GM12878 (cell line): Measurements from ENCODE around the gene YKT6. TPM values are rescaled to one million over a fixed set of nuclear protein-coding genes. Genes with fewer than 3 reads are reported as not detected.

Experiments
- ATAC-seq: fragments of 200-7000 bp; cut with Tn5 transposase; 3 replicates; pipeline ENCODE4 v1.9.1; 2020; ENCODE audit warnings: mild to moderate bottlenecking, moderate library complexity
- BruUV-seq: library from RNA; stranded (reverse); fragments of 400-500 nt; replicated peaks from 2 replicates; lab custom pipeline; 2021; lab: Mats Ljungman, UMichigan
- CTCF ChIA-PET: fragments of 300-600 bp; sonication (Branson Sonifier 250); formaldehyde crosslinking; extraction: SDS; loops from one replicate; lab custom pipeline; 2021; ENCODE audit warnings: inconsistent platforms; lab: Yijun Ruan, JAX
- POLR2A ChIA-PET: fragments of 350-600 bp; formaldehyde crosslinking; extraction: SDS; loops from one replicate; lab custom pipeline; 2021; ENCODE audit warnings: inconsistent platforms; lab: Charles Lee
- RAD21 ChIA-PET: fragments of 300-600 bp; sonication (Branson Sonifier 250); formaldehyde crosslinking; loops from one replicate; lab custom pipeline; 2023; ENCODE audit warnings: antibody characterized with exemption; ENCODE audit not compliant: unreplicated experiment; lab: Charles Lee
- SMC1A ChIA-PET: fragments of 300-600 bp; sonication (Branson Sonifier 250); formaldehyde crosslinking; loops from one replicate; lab custom pipeline; 2023; ENCODE audit not compliant: unreplicated experiment, uncharacterized antibody; lab: Charles Lee
- DNase-seq: peaks from one replicate; pipeline ENCODE4 v3.0.0-alpha.2; 2011; ENCODE audit warnings: low read depth, low spot score
- FAIRE-seq: peaks from 3 replicates; lab custom pipeline; 2011; peaks lifted over from hg19 to GRCh38; lab: Jason Lieb, UNC
- H2AFZ ChIP-seq: 2 replicates; pipeline ENCODE4 v1.6.0; 2011; ENCODE audit warnings: low read depth, low read length, control low read depth; ENCODE audit not compliant: control insufficient read depth
- H3K27ac ChIP-seq: 2 replicates; pipeline ENCODE4 v1.5.1; 2011; ENCODE audit warnings: control low read depth; ENCODE audit not compliant: control insufficient read depth, insufficient read depth
- H3K27me3 ChIP-seq, 2 experiments: replicated peaks in 1 of 2; 2 replicates each; pipeline versions ENCODE4 v1.6.0 to v1.6.1; 2011; ENCODE audit warnings: low read length in 1 of 2; ENCODE audit not compliant: control insufficient read depth in 2 of 2, insufficient read depth in 2 of 2
- H3K36me3 ChIP-seq, 2 experiments: 2 replicates each; pipeline ENCODE4 v1.5.1; 2011; ENCODE audit warnings: low read length in 1 of 2; ENCODE audit not compliant: control insufficient read depth in 2 of 2, insufficient read depth in 2 of 2
- H3K4me1 ChIP-seq: 2 replicates; pipeline ENCODE4 v1.6.1; 2011; ENCODE audit warnings: mild to moderate bottlenecking, low read length, moderate library complexity, mixed read lengths; ENCODE audit not compliant: control insufficient read depth, insufficient read depth
- H3K4me2 ChIP-seq: 2 replicates; pipeline ENCODE4 v1.6.0; 2011; ENCODE audit warnings: control low read depth; ENCODE audit not compliant: control insufficient read depth, insufficient read depth
- H3K4me3 ChIP-seq: fragments of 200-600 bp; sonication (generic); 2 replicates; pipeline ENCODE4 v1.5.1; 2016
- H3K79me2 ChIP-seq: 2 replicates; pipeline ENCODE4 v1.6.0; 2011; ENCODE audit warnings: low read length; ENCODE audit not compliant: control insufficient read depth, insufficient read depth
- H3K9ac ChIP-seq: 2 replicates; pipeline ENCODE4 v1.8.0; 2011; ENCODE audit warnings: low read length, control low read depth, mixed read lengths; ENCODE audit not compliant: control insufficient read depth, insufficient read depth
- H3K9me3 ChIP-seq: replicated peaks from 3 replicates; pipeline ENCODE4 v1.5.1; 2011; ENCODE audit warnings: mild to moderate bottlenecking, low read length; ENCODE audit not compliant: control insufficient read depth, insufficient read depth
- H4K20me1 ChIP-seq: 2 replicates; pipeline ENCODE4 v1.6.0; 2011; ENCODE audit not compliant: control insufficient read depth, insufficient read depth
- CBX5 ChIP-seq: sonication (generic); IDR thresholded peaks from 2 replicates; pipeline ENCODE4 v1.6.1; 2016; ENCODE audit warnings: low read depth, moderate library complexity, mild to moderate bottlenecking, inconsistent platforms
- CEBPB ChIP-seq, 2 experiments: fragments of 150-350 bp in 1 of 2; IDR thresholded peaks; 2 replicates each; pipeline ENCODE4 v1.6.1; 2012 to 2014; ENCODE audit warnings: low read depth in 2 of 2, low read length in 2 of 2, borderline replicate concordance in 1 of 2, inconsistent platforms in 1 of 2
- ESRRA ChIP-seq: IDR thresholded peaks from 2 replicates; pipeline ENCODE4 v1.6.1; 2012; ENCODE audit warnings: mild to moderate bottlenecking, low read length, improper control_type of control experiment
- HCFC1 ChIP-seq: fragments of 150-350 bp; IDR thresholded peaks from 2 replicates; pipeline ENCODE4 v1.6.1; 2014; ENCODE audit warnings: low read length
- HDGF ChIP-seq: fragments of 450-650 bp; IDR thresholded peaks from 2 replicates; pipeline ENCODE4 v1.6.1; 2016; ENCODE audit warnings: antibody characterized with exemption
- IKZF2 ChIP-seq, 2 experiments: fragments of 450-650 bp; IDR thresholded peaks; 2 replicates each; pipeline ENCODE4 v1.6.1; 2017; ENCODE audit warnings: mild to moderate bottlenecking in 2 of 2, moderate library complexity in 2 of 2
- IRF5 ChIP-seq: fragments of 450-650 bp; IDR thresholded peaks from 2 replicates; pipeline ENCODE4 v1.6.1; 2017; ENCODE audit warnings: borderline replicate concordance
- NRF1 ChIP-seq: conservative IDR thresholded peaks from 2 replicates; pipeline ENCODE4 v1.6.1; 2011; ENCODE audit warnings: mild to moderate bottlenecking, low read depth, low read length, improper control_type of control experiment
- POLR2AphosphoS5 ChIP-seq: IDR thresholded peaks from 2 replicates; pipeline ENCODE4 v1.6.1; 2011; ENCODE audit warnings: mild to moderate bottlenecking, low read length, inconsistent platforms
- RB1 ChIP-seq: fragments of 450-650 bp; formaldehyde crosslinking; IDR thresholded peaks from 2 replicates; pipeline ENCODE4 v1.6.1; 2017; ENCODE audit warnings: mild to moderate bottlenecking, borderline replicate concordance
- RCOR1 ChIP-seq: conservative IDR thresholded peaks from 2 replicates; pipeline ENCODE4 v1.6.1; 2012; ENCODE audit warnings: low read depth, low read length, improper control_type of control experiment
- RELA ChIP-seq: fragments of 450-650 bp; IDR thresholded peaks from 2 replicates; pipeline ENCODE4 v1.8.0; 2014; ENCODE audit warnings: borderline replicate concordance; ENCODE audit not compliant: partially characterized antibody
- SIX5 ChIP-seq: IDR thresholded peaks from 2 replicates; pipeline ENCODE4 v1.6.1; 2011; ENCODE audit warnings: mild to moderate bottlenecking, low read depth, low read length, moderate library complexity; ENCODE audit not compliant: severe bottlenecking
- SMAD5 ChIP-seq: IDR thresholded peaks from 2 replicates; pipeline ENCODE4 v1.6.1; 2016; ENCODE audit warnings: antibody characterized with exemption, low read depth
- SP1 ChIP-seq: IDR thresholded peaks from one replicate; pipeline ENCODE4 v1.6.1; 2011; ENCODE audit warnings: low read depth, low read length
- STAT3 ChIP-seq: IDR thresholded peaks from 2 replicates; pipeline ENCODE4 v1.6.1; 2011; ENCODE audit warnings: low read depth, low read length, improper control_type of control experiment
- YY1 ChIP-seq: IDR thresholded peaks from 2 replicates; pipeline ENCODE4 v1.6.1; 2011; ENCODE audit warnings: low read depth, mild to moderate bottlenecking, low read length
- WGBS: methylation state at CpG from one replicate; pipeline ENCODE4 v1.1.6; 2016; ENCODE audit warnings: low lambda C conversion rate; ENCODE audit not compliant: insufficient replicate concordance, insufficient coverage; ENCODE audit errors: missing lambda C conversion rate; 5-methylcytosine and 5-hydroxymethylcytosine counted together
- in situ Hi-C: fragments of 300-500 bp; cut with MboI; formaldehyde crosslinking; loops from 9 replicates; pipeline ENCODE4 v1.14.3; 2018; ENCODE audit warnings: mixed read lengths
- intact Hi-C: fragments of 100-400 bp; cut with micrococcal nuclease; formaldehyde crosslinking; loops from one replicate; pipeline ENCODE4 v1.14.2; 2022; ENCODE audit not compliant: unreplicated experiment
- polyA plus RNA-seq, 11 experiments: library from polyadenylated mRNA; depleted of rRNA in 4 of 11; unstranded in 6 of 11; stranded (reverse) in 5 of 11; fragments of >200 nt; fragmentation: Nextera tagmentation in 4 of 11; fragmentation: Illumina TruSeq in 1 of 11; extraction: Ambion mirVana in 4 of 11; extraction: Trizol in 1 of 11; gene quantifications; 1 replicate in 1 of 11; 2 replicates in 10 of 11; pipeline versions ENCODE4 v1.2.1 to v1.2.3, GENCODE V29; 2011 to 2016; ENCODE audit warnings: inconsistent platforms in 2 of 11, missing spikeins in 2 of 11, low read depth in 1 of 11
- total RNA-seq, 4 experiments: library from RNA; depleted of rRNA in 3 of 4; stranded (reverse); fragments of >200 nt in 3 of 4; fragmentation: Illumina TruSeq in 1 of 4; extraction: Trizol in 1 of 4; gene quantifications; 2 replicates each; pipeline versions ENCODE4 v1.2.1 to v1.2.3, GENCODE V29; 2013 to 2021
- TF ChIP-seq, protein P1 (sequence below): fragments of 450-650 bp; IDR thresholded peaks from 2 replicates; pipeline ENCODE4 v1.6.1; 2018; ENCODE audit warnings: borderline replicate concordance, mild to moderate bottlenecking; ENCODE audit not compliant: partially characterized antibody

YKT6 gene
- total and polyA plus RNA-seq, 10 of the 15 experiments (the other 5 are each of a cell fraction or from before 2014, with no cell fraction given), result 1.7 to 95.2 (median 70.5) TPM

- ChIA-PET CTCF (interaction anchor here (1.3 kb wide), 1 partner anchor 22 kb away, joined by 3 read pairs; no protein-coding TSS in a partner anchor), SMC1A (no interaction called here), POLR2A (no interaction called here), RAD21 (interaction anchor here (0.9 kb wide), 1 partner anchor 39 kb away, joined by 3 read pairs; no protein-coding TSS in a partner anchor)
- no peak; the same call in 2 of the 3 replicates for ATAC-seq
- BruUV-seq, result no TSS peak
- Histone ChIP-seq H4K20me1 (no peaks in the 10 kb centered on the region; the same call in 1 of the 2 replicates), H3K36me3 (peaks cover 0 to 3% of the 10 kb centered on the region in 2 experiments; a peak in 2 of 4 replicates), H3K4me1 (peaks cover 6% of the 10 kb centered on the region), H3K27me3 (no peaks in the 10 kb centered on the region), H2AFZ (no peak overlapping the region), H3K9ac (no peak overlapping the region), H3K79me2 (no peaks in the 10 kb centered on the region), H3K9me3 (no peaks in the 10 kb centered on the region), H3K4me3 (no peak overlapping the region), H3K27ac (no peak overlapping the region), H3K4me2 (no peak overlapping the region)
- WGBS, result 66% methylated on average over 26 of the region's 26 CpGs
- no peak for DNase-seq
- FAIRE-seq, result no peak
- in situ Hi-C loops (no loop called here), intact Hi-C loops (no loop called here)
- TF ChIP-seq RB1 (no peak), IKZF2 (IDR thresholded peaks at IDR 0.05) (no peak), ESRRA (no peak), NRF1 (no peak), POLR2AphosphoS5 (no peak), SP1 (no peak), CBX5 (no peak), SIX5 (no peak), RELA (no peak), CEBPB (IDR thresholded peaks at IDR 0.05; ENCODE audit: borderline replicate concordance in 1 of 2, low read depth in 2 of 2, low read length in 2 of 2) (no peak), RCOR1 (no peak), IRF5 (no peak), STAT3 (no peak), HCFC1 (no peak), SMAD5 (no peak), HDGF (no peak), YY1 (no peak)
- TF ChIP-seq, protein P1, sequence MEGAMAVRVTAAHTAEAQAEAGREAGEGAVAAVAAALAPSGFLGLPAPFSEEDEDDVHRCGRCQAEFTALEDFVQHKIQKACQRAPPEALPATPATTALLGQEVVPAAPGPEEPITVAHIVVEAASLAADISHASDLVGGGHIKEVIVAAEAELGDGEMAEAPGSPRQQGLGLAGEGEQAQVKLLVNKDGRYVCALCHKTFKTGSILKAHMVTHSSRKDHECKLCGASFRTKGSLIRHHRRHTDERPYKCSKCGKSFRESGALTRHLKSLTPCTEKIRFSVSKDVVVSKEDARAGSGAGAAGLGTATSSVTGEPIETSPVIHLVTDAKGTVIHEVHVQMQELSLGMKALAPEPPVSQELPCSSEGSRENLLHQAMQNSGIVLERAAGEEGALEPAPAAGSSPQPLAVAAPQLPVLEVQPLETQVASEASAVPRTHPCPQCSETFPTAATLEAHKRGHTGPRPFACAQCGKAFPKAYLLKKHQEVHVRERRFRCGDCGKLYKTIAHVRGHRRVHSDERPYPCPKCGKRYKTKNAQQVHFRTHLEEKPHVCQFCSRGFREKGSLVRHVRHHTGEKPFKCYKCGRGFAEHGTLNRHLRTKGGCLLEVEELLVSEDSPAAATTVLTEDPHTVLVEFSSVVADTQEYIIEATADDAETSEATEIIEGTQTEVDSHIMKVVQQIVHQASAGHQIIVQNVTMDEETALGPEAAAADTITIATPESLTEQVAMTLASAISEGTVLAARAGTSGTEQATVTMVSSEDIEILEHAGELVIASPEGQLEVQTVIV, result no peak
Observed at GRCh38 chr7:44218418-44219201, 17.8 kb downstream of the YKT6 start.
